K562 (cell line): Measurements from ENCODE around the gene TJP3. TPM values are rescaled to one million over a fixed set of nuclear protein-coding genes. Genes with fewer than 3 reads are reported as not detected.

Source experiments
- ARID1B ChIP-seq: fragments of 450-650 bp; IDR thresholded peaks from 2 replicates; pipeline ENCODE4 v1.6.1; 2016; ENCODE audit warnings: antibody characterized with exemption, mild to moderate bottlenecking, inconsistent platforms
- CTBP1 ChIP-seq: fragments of 450-650 bp; IDR thresholded peaks from 2 replicates; pipeline ENCODE4 v1.6.1; 2016; ENCODE audit warnings: borderline replicate concordance
- HNRNPLL ChIP-seq: fragments of 200-400 bp; formaldehyde crosslinking; IDR thresholded peaks from 2 replicates; pipeline ENCODE4 v1.6.1; 2017; ENCODE audit warnings: low read length, low read depth, mild to moderate bottlenecking; ENCODE audit not compliant: poor library complexity, severe bottlenecking
- NFIC ChIP-seq: fragments of 450-650 bp; IDR thresholded peaks from 2 replicates; pipeline ENCODE4 v1.6.1; 2017; ENCODE audit warnings: mild to moderate bottlenecking, inconsistent platforms
- NFRKB ChIP-seq: fragments of 450-650 bp; IDR thresholded peaks from 2 replicates; pipeline ENCODE4 v1.6.1; 2016; ENCODE audit warnings: low read depth
- NRF1 ChIP-seq, 2 experiments: fragments of 450-650 bp; IDR thresholded peaks in 1 of 2; conservative IDR thresholded peaks in 1 of 2; 2 replicates each; pipeline ENCODE4 v1.6.1; 2014; ENCODE audit warnings: mild to moderate bottlenecking in 2 of 2
- PHF21A ChIP-seq: fragments of 450-650 bp; IDR thresholded peaks from 2 replicates; pipeline ENCODE4 v1.6.1; 2017; ENCODE audit warnings: low read depth, borderline replicate concordance
- RBM14 ChIP-seq: fragments of 200-400 bp; formaldehyde crosslinking; IDR thresholded peaks from 2 replicates; pipeline ENCODE4 v1.6.1; 2018; ENCODE audit warnings: low read depth, mild to moderate bottlenecking, low read length, moderate library complexity, borderline replicate concordance; ENCODE audit not compliant: insufficient read depth
- SIN3B ChIP-seq: fragments of 450-650 bp; IDR thresholded peaks from 2 replicates; pipeline ENCODE4 v1.6.1; 2017; ENCODE audit warnings: low read depth, mild to moderate bottlenecking, moderate library complexity
- TBL1XR1 ChIP-seq, 2 experiments: IDR thresholded peaks; 2 replicates each; pipeline ENCODE4 v1.6.1; 2012; ENCODE audit warnings: improper control_type of control experiment in 2 of 2, low read length in 2 of 2, mild to moderate bottlenecking in 1 of 2
- YBX1 ChIP-seq: fragments of 450-650 bp; IDR thresholded peaks from 2 replicates; pipeline ENCODE4 v1.7.1; 2016; ENCODE audit warnings: mild to moderate bottlenecking
- ZKSCAN1 ChIP-seq: fragments of 150-350 bp; IDR thresholded peaks from 2 replicates; pipeline ENCODE4 v1.6.1; 2016; ENCODE audit warnings: low read depth, low read length
- ZNF282 ChIP-seq: sonication (generic); formaldehyde crosslinking; IDR thresholded peaks from 2 replicates; pipeline ENCODE4 v1.8.1; 2023; ENCODE audit warnings: missing genetic modification reagents
- ZNF3 ChIP-seq: fragments of 250-450 bp; sonication (Bioruptor Pico); IDR thresholded peaks from 2 replicates; pipeline ENCODE4 v1.5.0; 2021; ENCODE audit warnings: mild to moderate bottlenecking, moderate library complexity
- ZSCAN29 ChIP-seq: fragments of 450-650 bp; IDR thresholded peaks from 2 replicates; pipeline ENCODE4 v1.6.1; 2017
- polyA plus RNA-seq, 8 experiments: library from polyadenylated mRNA; depleted of rRNA in 4 of 8; stranded (reverse) in 5 of 8; unstranded in 3 of 8; fragments of >200 nt; fragmentation: Nextera tagmentation in 2 of 8; fragmentation: Illumina TruSeq in 1 of 8; extraction: Ambion mirVana in 2 of 8; extraction: Trizol in 1 of 8; gene quantifications; 2 replicates each; pipeline versions ENCODE4 v1.2.1 to v1.2.3, GENCODE V29; 2011 to 2014; ENCODE audit warnings: inconsistent platforms in 1 of 8, missing spikeins in 1 of 8
- total RNA-seq, 7 experiments: library from RNA; depleted of rRNA in 6 of 7; stranded (reverse); fragments of >200 nt in 6 of 7; fragmentation: Illumina TruSeq in 2 of 7; extraction: Trizol in 2 of 7; gene quantifications; 2 replicates each; pipeline versions ENCODE4 v1.2.1 to v1.2.3, GENCODE V29; 2011 to 2021; ENCODE audit warnings: low replicate concordance in 1 of 7
- TF ChIP-seq, protein P1 (sequence below): fragments of 200-400 bp; formaldehyde crosslinking; IDR thresholded peaks from 2 replicates; pipeline ENCODE4 v1.6.1; 2017; ENCODE audit warnings: mild to moderate bottlenecking, low read depth, low read length, moderate library complexity
- TF ChIP-seq, protein P2 (sequence below): IDR thresholded peaks from 2 replicates; pipeline ENCODE4 v1.6.1; 2011; ENCODE audit warnings: borderline replicate concordance, low read depth, mild to moderate bottlenecking, moderate library complexity, low read length; ENCODE audit not compliant: insufficient read depth, poor library complexity, severe bottlenecking
- TF ChIP-seq, protein P3 (sequence below): fragments of 250-450 bp; sonication (Bioruptor Pico); IDR thresholded peaks from 2 replicates; pipeline ENCODE4 v1.5.0; 2022; ENCODE audit warnings: mild to moderate bottlenecking

The TJP3 gene
- total and polyA plus RNA-seq, 9 of the 15 experiments (the other 6 are each of a cell fraction or from before 2014, with no cell fraction given) = 0.11 to 2.4 (median 0.57) TPM; not detected in 1

DNA sequence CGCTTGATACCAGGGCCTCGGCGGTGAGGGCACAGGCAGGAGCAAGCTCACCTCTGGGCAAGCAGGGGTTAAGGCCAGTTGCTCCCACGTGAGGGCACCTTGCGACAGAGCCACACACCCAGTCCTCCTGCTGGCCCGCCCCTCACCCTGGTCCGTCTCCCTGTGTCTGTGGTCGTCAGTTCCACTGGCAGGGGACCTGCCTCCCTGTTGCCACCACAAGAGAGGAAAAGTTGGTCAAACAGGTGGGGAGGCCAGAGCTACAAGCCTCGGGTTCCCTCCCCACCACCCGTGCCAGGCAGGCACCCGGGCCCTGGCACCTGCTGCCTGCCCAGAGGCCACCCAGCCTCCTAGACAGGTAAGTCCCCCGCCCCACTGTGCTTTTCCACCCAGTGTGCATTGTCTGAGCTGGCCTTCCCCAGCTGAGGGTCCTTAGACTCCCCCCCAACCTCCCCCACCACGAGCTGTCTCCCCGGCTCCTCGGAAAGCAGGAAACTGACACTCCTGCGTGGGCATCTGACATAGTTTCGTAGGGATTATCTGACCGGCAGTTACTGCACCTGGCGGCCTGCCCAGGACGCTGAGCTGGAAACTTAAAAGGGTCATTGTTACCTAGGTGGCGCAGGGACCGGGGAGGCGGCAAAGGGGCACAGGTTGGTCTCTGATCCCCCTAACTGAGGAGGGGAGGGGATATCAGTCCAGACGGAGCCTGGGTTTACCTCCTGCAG lies at the start of gene TJP3 (continued):
- peak; percentile 25; the same call in 1 of the 2 replicates for TF ChIP-seq ARID1B
- TF ChIP-seq NRF1 (conservative IDR thresholded peaks at IDR 0.05 in 1 of 2, IDR thresholded peaks at IDR 0.05 in 1 of 2) = no peak
- TF ChIP-seq NFRKB = no peak
- no peak for TF ChIP-seq RBM14
- peak; percentile 75 for TF ChIP-seq NFIC
- no peak for TF ChIP-seq YBX1
- no peak for TF ChIP-seq TBL1XR1 (IDR thresholded peaks at IDR 0.05; ENCODE audit: low read length in 2 of 2)
- no peak for TF ChIP-seq ZSCAN29
- no peak for TF ChIP-seq ZNF282 (CRISPR knock-in tag)
- TF ChIP-seq PHF21A = no peak
- peak; percentile 97 for TF ChIP-seq ZKSCAN1
- TF ChIP-seq, protein P1, sequence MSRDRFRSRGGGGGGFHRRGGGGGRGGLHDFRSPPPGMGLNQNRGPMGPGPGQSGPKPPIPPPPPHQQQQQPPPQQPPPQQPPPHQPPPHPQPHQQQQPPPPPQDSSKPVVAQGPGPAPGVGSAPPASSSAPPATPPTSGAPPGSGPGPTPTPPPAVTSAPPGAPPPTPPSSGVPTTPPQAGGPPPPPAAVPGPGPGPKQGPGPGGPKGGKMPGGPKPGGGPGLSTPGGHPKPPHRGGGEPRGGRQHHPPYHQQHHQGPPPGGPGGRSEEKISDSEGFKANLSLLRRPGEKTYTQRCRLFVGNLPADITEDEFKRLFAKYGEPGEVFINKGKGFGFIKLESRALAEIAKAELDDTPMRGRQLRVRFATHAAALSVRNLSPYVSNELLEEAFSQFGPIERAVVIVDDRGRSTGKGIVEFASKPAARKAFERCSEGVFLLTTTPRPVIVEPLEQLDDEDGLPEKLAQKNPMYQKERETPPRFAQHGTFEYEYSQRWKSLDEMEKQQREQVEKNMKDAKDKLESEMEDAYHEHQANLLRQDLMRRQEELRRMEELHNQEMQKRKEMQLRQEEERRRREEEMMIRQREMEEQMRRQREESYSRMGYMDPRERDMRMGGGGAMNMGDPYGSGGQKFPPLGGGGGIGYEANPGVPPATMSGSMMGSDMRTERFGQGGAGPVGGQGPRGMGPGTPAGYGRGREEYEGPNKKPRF = no peak
- TF ChIP-seq, protein P2, sequence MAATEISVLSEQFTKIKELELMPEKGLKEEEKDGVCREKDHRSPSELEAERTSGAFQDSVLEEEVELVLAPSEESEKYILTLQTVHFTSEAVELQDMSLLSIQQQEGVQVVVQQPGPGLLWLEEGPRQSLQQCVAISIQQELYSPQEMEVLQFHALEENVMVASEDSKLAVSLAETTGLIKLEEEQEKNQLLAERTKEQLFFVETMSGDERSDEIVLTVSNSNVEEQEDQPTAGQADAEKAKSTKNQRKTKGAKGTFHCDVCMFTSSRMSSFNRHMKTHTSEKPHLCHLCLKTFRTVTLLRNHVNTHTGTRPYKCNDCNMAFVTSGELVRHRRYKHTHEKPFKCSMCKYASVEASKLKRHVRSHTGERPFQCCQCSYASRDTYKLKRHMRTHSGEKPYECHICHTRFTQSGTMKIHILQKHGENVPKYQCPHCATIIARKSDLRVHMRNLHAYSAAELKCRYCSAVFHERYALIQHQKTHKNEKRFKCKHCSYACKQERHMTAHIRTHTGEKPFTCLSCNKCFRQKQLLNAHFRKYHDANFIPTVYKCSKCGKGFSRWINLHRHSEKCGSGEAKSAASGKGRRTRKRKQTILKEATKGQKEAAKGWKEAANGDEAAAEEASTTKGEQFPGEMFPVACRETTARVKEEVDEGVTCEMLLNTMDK = no peak
- no peak for TF ChIP-seq ZNF3 (CRISPR knock-in tag)
- no peak for TF ChIP-seq SIN3B
- 0 out of 2 replicates have a peak, but pooled peaks have one; percentile 6 for TF ChIP-seq CTBP1
- TF ChIP-seq, protein P3, sequence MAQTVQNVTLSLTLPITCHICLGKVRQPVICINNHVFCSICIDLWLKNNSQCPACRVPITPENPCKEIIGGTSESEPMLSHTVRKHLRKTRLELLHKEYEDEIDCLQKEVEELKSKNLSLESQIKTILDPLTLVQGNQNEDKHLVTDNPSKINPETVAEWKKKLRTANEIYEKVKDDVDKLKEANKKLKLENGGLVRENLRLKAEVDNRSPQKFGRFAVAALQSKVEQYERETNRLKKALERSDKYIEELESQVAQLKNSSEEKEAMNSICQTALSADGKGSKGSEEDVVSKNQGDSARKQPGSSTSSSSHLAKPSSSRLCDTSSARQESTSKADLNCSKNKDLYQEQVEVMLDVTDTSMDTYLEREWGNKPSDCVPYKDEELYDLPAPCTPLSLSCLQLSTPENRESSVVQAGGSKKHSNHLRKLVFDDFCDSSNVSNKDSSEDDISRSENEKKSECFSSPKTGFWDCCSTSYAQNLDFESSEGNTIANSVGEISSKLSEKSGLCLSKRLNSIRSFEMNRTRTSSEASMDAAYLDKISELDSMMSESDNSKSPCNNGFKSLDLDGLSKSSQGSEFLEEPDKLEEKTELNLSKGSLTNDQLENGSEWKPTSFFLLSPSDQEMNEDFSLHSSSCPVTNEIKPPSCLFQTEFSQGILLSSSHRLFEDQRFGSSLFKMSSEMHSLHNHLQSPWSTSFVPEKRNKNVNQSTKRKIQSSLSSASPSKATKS (CRISPR knock-in tag) = no peak
- TF ChIP-seq HNRNPLL = no peak
